Activated CD4-positive, alpha-beta T cell treated with anti-CD3 and anti-CD28 coated beads for 36 hours (primary cell): ENCODE results near the gene AGPAT2. TPM values are rescaled to one million over a fixed set of nuclear protein-coding genes. Genes with fewer than 3 reads are reported as not detected.

ENCODE experiments used
- ATAC-seq: fragments of 200-7000 bp; cut with Tn5 transposase; one replicate; pipeline ENCODE4 v1.10.0; 2021; ENCODE audit warnings: mild to moderate bottlenecking, moderate library complexity
- CTCF ChIA-PET: fragments of 350-600 bp; sonication (Branson Sonifier 250); formaldehyde crosslinking; loops from one replicate; lab custom pipeline; 2021; ENCODE audit warnings: antibody characterized with exemption; lab: Charles Lee
- POLR2A ChIA-PET: fragments of 350-600 bp; sonication (Branson Sonifier 250); formaldehyde crosslinking; loops from one replicate; lab custom pipeline; 2021; ENCODE audit warnings: antibody characterized with exemption, inconsistent platforms; lab: Charles Lee
- DNase-seq: peaks from one replicate; pipeline ENCODE4 v3.0.0-alpha.2; 2020
- H3K27ac Mint-ChIP-seq: one replicate; pipeline ENCODE4 v1.8.0; 2021; ENCODE audit warnings: mixed read lengths
- H3K27me3 Mint-ChIP-seq: one replicate; pipeline ENCODE4 v1.8.0; 2021; ENCODE audit warnings: mixed read lengths
- H3K36me3 Mint-ChIP-seq: one replicate; pipeline ENCODE4 v1.8.0; 2021; ENCODE audit warnings: low read depth, mixed read lengths
- H3K4me1 Mint-ChIP-seq: one replicate; pipeline ENCODE4 v1.8.0; 2021; ENCODE audit warnings: mixed read lengths
- H3K4me3 Mint-ChIP-seq: one replicate; pipeline ENCODE4 v1.8.0; 2021; ENCODE audit warnings: mild to moderate bottlenecking, moderate library complexity, mixed read lengths
- H3K9me3 Mint-ChIP-seq: one replicate; pipeline ENCODE4 v1.8.0; 2021; ENCODE audit warnings: low read depth, mixed read lengths
- intact Hi-C, 2 experiments: fragments of 100-400 bp; cut with DNase I in 1 of 2; cut with micrococcal nuclease in 1 of 2; formaldehyde crosslinking; loops; one replicate each; pipeline versions ENCODE4 v1.14.2 to v1.15.1; 2022 to 2024; cut with DNase I, micrococcal nuclease
- total RNA-seq, 2 experiments: library from RNA; stranded (reverse); gene quantifications; one replicate each; pipeline ENCODE4 v1.2.3, GENCODE V29; 2021

Gene AGPAT2
- total RNA-seq, 2 experiments from 2014 or later: 9.0 to 10.4 TPM

GRCh38 chr9:136685216-136685615, 2.0 kb downstream of the AGPAT2 start:
- POLR2A ChIA-PET: no interaction called here
- H3K9me3 Mint-ChIP-seq: no peaks in the 10 kb centered on the region

GRCh38 chr9:136684799-136685198, 2.5 kb downstream of the AGPAT2 start:
- ATAC-seq: no peak
- POLR2A ChIA-PET: no interaction called here

More at GRCh38 chr9:136685216-136685615, 2.0 kb downstream of the AGPAT2 start:
- CTCF ChIA-PET: no interaction called here
- no peaks in the 10 kb centered on the region for H3K36me3 Mint-ChIP-seq
- peaks cover 2% of the 10 kb centered on the region for H3K27me3 Mint-ChIP-seq
- DNase-seq: no peak
- H3K4me1 Mint-ChIP-seq: no peaks in the 10 kb centered on the region
- no peak overlapping the region for H3K4me3 Mint-ChIP-seq
- intact Hi-C loops: no loop called here
- no peak for ATAC-seq
- H3K27ac Mint-ChIP-seq: no peak overlapping the region

GRCh38 chr9:136684339-136684738, 2.9 kb downstream of the AGPAT2 start:
- no peak for DNase-seq
- intact Hi-C loops: no loop called here
- no peaks in the 10 kb centered on the region for H3K4me1 Mint-ChIP-seq
- no peaks in the 10 kb centered on the region for H3K36me3 Mint-ChIP-seq
- ChIA-PET CTCF (no interaction called here), POLR2A (interaction anchor here (0.5 kb wide), 1 partner anchor 102 kb away, joined by 3 read pairs; no protein-coding TSS in a partner anchor)
- no peak for ATAC-seq
- H3K27ac Mint-ChIP-seq: no peak overlapping the region
- no peak overlapping the region for H3K4me3 Mint-ChIP-seq
- peaks cover 2% of the 10 kb centered on the region for H3K27me3 Mint-ChIP-seq
- no peaks in the 10 kb centered on the region for H3K9me3 Mint-ChIP-seq

More at GRCh38 chr9:136684799-136685198, 2.5 kb downstream of the AGPAT2 start:
- CTCF ChIA-PET: no interaction called here
- no peak overlapping the region for H3K4me3 Mint-ChIP-seq
- H3K36me3 Mint-ChIP-seq: no peaks in the 10 kb centered on the region
- H3K4me1 Mint-ChIP-seq: no peaks in the 10 kb centered on the region
- H3K27ac Mint-ChIP-seq: no peak overlapping the region
- no peak for DNase-seq
- no peaks in the 10 kb centered on the region for H3K9me3 Mint-ChIP-seq
- intact Hi-C loops: no loop called here
- H3K27me3 Mint-ChIP-seq: peaks cover 2% of the 10 kb centered on the region

GRCh38 chr9:136683755-136684154, 3.5 kb downstream of the AGPAT2 start:
- no peaks in the 10 kb centered on the region for H3K9me3 Mint-ChIP-seq
- ATAC-seq: no peak
- H3K4me1 Mint-ChIP-seq: no peaks in the 10 kb centered on the region
- no peaks in the 10 kb centered on the region for H3K36me3 Mint-ChIP-seq
- intact Hi-C loops: no loop called here
- ChIA-PET CTCF (interaction anchor here (1.2 kb wide), 1 partner anchor 12 kb away, joined by 3 read pairs; no protein-coding TSS in a partner anchor), POLR2A (no interaction called here)
- DNase-seq: no peak
- H3K4me3 Mint-ChIP-seq: no peak overlapping the region
- H3K27me3 Mint-ChIP-seq: no peaks in the 10 kb centered on the region
- H3K27ac Mint-ChIP-seq: no peak overlapping the region

GRCh38 chr9:136683173-136683745, 4.0 kb downstream of the AGPAT2 start:
- ChIA-PET POLR2A (no interaction called here), CTCF (interaction anchor here (1.2 kb wide), 1 partner anchor 12 kb away, joined by 3 read pairs; no protein-coding TSS in a partner anchor)
- H3K36me3 Mint-ChIP-seq: no peaks in the 10 kb centered on the region
- ATAC-seq: no peak
- H3K4me1 Mint-ChIP-seq: no peaks in the 10 kb centered on the region
- H3K9me3 Mint-ChIP-seq: no peaks in the 10 kb centered on the region
- H3K4me3 Mint-ChIP-seq: no peak overlapping the region
- intact Hi-C loops: no loop called here
- no peak for DNase-seq
- H3K27ac Mint-ChIP-seq: no peak overlapping the region
- H3K27me3 Mint-ChIP-seq: no peaks in the 10 kb centered on the region

- ChIA-PET CTCF (interaction anchor here (1.2 kb wide), 2 partner anchors 11 kb away, joined by 3 to 4 read pairs; no protein-coding TSS in a partner anchor), POLR2A (no interaction called here)
- Mint-ChIP-seq H3K36me3 (no peaks in the 10 kb centered on the region), H3K27me3 (no peaks in the 10 kb centered on the region), H3K4me3 (no peak overlapping the region), H3K27ac (no peak overlapping the region), H3K4me1 (no peaks in the 10 kb centered on the region), H3K9me3 (no peaks in the 10 kb centered on the region)
- DNase-seq (no peak), ATAC-seq (no peak)
- intact Hi-C loops: no loop called here
Measured at GRCh38 chr9:136682710-136683109, 4.5 kb downstream of the AGPAT2 start.

GRCh38 chr9:136681945-136682699, 5.1 kb downstream of the AGPAT2 start:
- CTCF ChIA-PET: interaction anchor here (1.2 kb wide), 1 partner anchor 10 kb away, joined by 4 read pairs; no protein-coding TSS in a partner anchor
- intact Hi-C loops: no loop called here
- ATAC-seq (no peak), DNase-seq (no peak)
- no peak overlapping the region for H3K4me3 Mint-ChIP-seq
- no peaks in the 10 kb centered on the region for H3K27me3 Mint-ChIP-seq
- no peaks in the 10 kb centered on the region for H3K36me3 Mint-ChIP-seq
- no peak overlapping the region for H3K27ac Mint-ChIP-seq
- POLR2A ChIA-PET: no interaction called here
- H3K9me3 Mint-ChIP-seq: no peaks in the 10 kb centered on the region
- no peaks in the 10 kb centered on the region for H3K4me1 Mint-ChIP-seq

- Mint-ChIP-seq H3K4me3 (no peak overlapping the region), H3K27me3 (no peaks in the 10 kb centered on the region)
Measured at GRCh38 chr9:136681029-136681428, 6.2 kb downstream of the AGPAT2 start.

GRCh38 chr9:136679431-136679941, 7.8 kb downstream of the AGPAT2 start:
- Mint-ChIP-seq H3K36me3 (no peaks in the 10 kb centered on the region), H3K9me3 (no peaks in the 10 kb centered on the region), H3K4me3 (no peak overlapping the region), H3K4me1 (no peaks in the 10 kb centered on the region), H3K27me3 (no peaks in the 10 kb centered on the region), H3K27ac (no peak overlapping the region)
- ATAC-seq (no peak), DNase-seq (no peak)
- intact Hi-C loops: no loop called here
- ChIA-PET POLR2A (no interaction called here), CTCF (interaction anchor here (1.7 kb wide), 1 partner anchor 8 kb away, joined by 8 read pairs; no protein-coding TSS in a partner anchor)

More at GRCh38 chr9:136681029-136681428, 6.2 kb downstream of the AGPAT2 start:
- no peaks in the 10 kb centered on the region for H3K36me3 Mint-ChIP-seq
- CTCF ChIA-PET: interaction anchor here (1.7 kb wide), 1 partner anchor 9 kb away, joined by 8 read pairs; no protein-coding TSS in a partner anchor
- intact Hi-C loops: no loop called here
- no peaks in the 10 kb centered on the region for H3K9me3 Mint-ChIP-seq
- H3K4me1 Mint-ChIP-seq: no peaks in the 10 kb centered on the region
- no peak overlapping the region for H3K27ac Mint-ChIP-seq
- POLR2A ChIA-PET: interaction anchor here (0.7 kb wide), 1 partner anchor 19 kb away, joined by 3 read pairs; no protein-coding TSS in a partner anchor
- no peak for ATAC-seq
- no peak for DNase-seq

GRCh38 chr9:136678624-136679023, 8.6 kb downstream of the AGPAT2 start:
- no peaks in the 10 kb centered on the region for H3K36me3 Mint-ChIP-seq
- H3K27me3 Mint-ChIP-seq: no peaks in the 10 kb centered on the region
- H3K4me1 Mint-ChIP-seq: no peaks in the 10 kb centered on the region
- H3K9me3 Mint-ChIP-seq: no peaks in the 10 kb centered on the region
- ChIA-PET CTCF (no interaction called here), POLR2A (no interaction called here)
- H3K27ac Mint-ChIP-seq: no peak overlapping the region
- H3K4me3 Mint-ChIP-seq: no peak overlapping the region
- intact Hi-C loops: no loop called here
- ATAC-seq: no peak
- no peak for DNase-seq

GRCh38 chr9:136678034-136678433, 9.2 kb downstream of the AGPAT2 start:
- no peaks in the 10 kb centered on the region for H3K9me3 Mint-ChIP-seq
- no peak for ATAC-seq
- H3K27ac Mint-ChIP-seq: no peak overlapping the region
- no peaks in the 10 kb centered on the region for H3K4me1 Mint-ChIP-seq
- intact Hi-C loops: no loop called here
- ChIA-PET POLR2A (no interaction called here), CTCF (no interaction called here)
- no peak for DNase-seq
- H3K4me3 Mint-ChIP-seq: no peak overlapping the region
- H3K27me3 Mint-ChIP-seq: no peaks in the 10 kb centered on the region
- no peaks in the 10 kb centered on the region for H3K36me3 Mint-ChIP-seq
